GM21390 (cell line): ENCODE measurements around the gene PRPSAP2.

ENCODE experiments used
- ATAC-seq: cut with Tn5 transposase; IDR thresholded peaks from one replicate; pipeline ENCODE4 v1.9.1; 2021; ENCODE audit not compliant: unreplicated experiment

Gene PRPSAP2

GRCh38 chr17:18977646-18978045, 119.7 kb downstream of the PRPSAP2 start:
- ATAC-seq: no peak

- no peak for ATAC-seq
These were observed 120.1 kb downstream of the PRPSAP2 start for GRCh38 chr17:18978050-18978449.

DNA sequence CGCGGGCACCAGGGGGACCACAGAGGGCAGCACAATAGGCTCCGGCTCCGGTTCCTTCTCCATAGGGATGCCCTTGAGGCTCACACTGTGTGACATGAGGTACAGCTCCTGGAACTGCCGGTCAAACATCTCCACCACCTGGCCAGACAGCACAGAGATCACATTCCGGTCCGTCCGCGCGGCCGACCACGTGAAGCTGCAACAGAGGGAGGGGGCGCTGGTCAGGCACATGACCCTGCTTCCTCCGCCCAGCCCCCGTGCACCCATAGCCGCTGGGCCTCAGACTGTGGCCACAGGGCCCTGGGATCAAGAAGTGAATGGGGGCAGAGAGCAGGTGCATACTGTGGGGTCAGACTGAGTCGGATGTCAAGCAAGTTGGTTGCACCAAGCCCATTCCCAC, 120.7 kb downstream of the PRPSAP2 start:
- no peak for ATAC-seq
